Measurements from ENCODE around the gene SEZ6L. TPM values are rescaled to one million over a fixed set of nuclear protein-coding genes. Genes with fewer than 3 reads are reported as not detected.

The SEZ6L gene
- total RNA-seq, 1 experiment from 2014 or later, result 0.13 TPM

DNA sequence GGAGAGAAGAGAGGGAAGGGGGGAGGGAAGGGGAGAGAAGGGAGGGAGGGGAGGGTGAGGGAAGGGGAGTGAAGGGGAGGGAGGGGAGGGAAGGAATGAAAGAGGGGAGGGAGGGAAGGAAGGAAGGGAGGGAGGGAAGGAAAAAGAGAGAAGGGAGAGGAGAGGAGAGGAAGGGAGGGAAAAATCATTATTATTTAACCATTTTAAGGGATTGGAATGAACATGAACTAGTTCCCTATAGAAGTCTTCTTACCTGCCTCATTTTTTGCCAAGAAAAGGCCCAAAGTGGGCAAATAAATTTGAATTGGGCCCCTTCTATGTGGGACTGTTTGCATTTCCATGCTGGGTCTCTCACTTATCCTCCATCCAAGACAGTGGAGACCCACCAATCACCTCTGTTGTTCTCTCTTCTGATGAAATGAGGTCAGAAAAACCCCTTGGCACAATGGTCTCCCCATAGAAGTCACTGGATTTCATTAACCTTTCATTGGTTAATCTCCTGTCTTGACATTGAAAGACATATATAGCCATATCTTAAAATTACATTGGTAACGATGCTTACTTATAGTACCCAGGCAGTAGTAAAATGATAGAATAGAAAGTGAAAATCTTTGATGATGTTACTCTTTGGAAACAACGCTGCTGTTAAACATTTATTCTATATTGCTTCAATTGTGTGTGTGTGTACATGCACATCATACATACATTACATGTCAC lies 179.7 kb downstream of the SEZ6L start:
- Histone ChIP-seq H3K4me1 (ENCODE audit: insufficient read depth, low read length) (no peaks in the 10 kb centered on the region), H4K91ac (ENCODE audit: insufficient read length, low read depth, low read length) (no peak overlapping the region), H3T11ph (ENCODE audit: low read length) (no peak overlapping the region), H2BK120ac (ENCODE audit: low read depth, low read length, poor library complexity, severe bottlenecking) (no peak overlapping the region), H2BK5ac (ENCODE audit: insufficient read length, low read length) (no peak overlapping the region), H3K56ac (ENCODE audit: insufficient read length, low read depth, low read length) (no peak overlapping the region), H3K18ac (ENCODE audit: insufficient read length, low read depth, low read length) (no peak overlapping the region), H3K9me3 (ENCODE audit: control insufficient read depth, low read depth, low read length) (no peaks in the 10 kb centered on the region), H2AK5ac (ENCODE audit: insufficient read length, low read length) (no peak overlapping the region), H4K8ac (replicated peaks; ENCODE audit: insufficient read length, low read depth, low read length) (no peak overlapping the region), H4K5ac (ENCODE audit: insufficient read length, low read depth, low read length) (no peak overlapping the region), H3K79me1 (ENCODE audit: insufficient read depth, low read depth, low read length, poor library complexity, severe bottlenecking) (no peaks in the 10 kb centered on the region), H3K79me2 (ENCODE audit: insufficient read depth, low read length) (no peaks in the 10 kb centered on the region), H3K4ac (ENCODE audit: low read depth, low read length) (no peak overlapping the region), H3K4me2 (ENCODE audit: insufficient read depth, insufficient read length, low read length) (no peak overlapping the region), H2AFZ (ENCODE audit: low read length) (no peak overlapping the region), H4K20me1 (ENCODE audit: control insufficient read depth, insufficient read depth, insufficient read length) (no peaks in the 10 kb centered on the region), H3K27ac (ENCODE audit: insufficient read length, low read depth, low read length) (no peak overlapping the region), H2BK20ac (ENCODE audit: low read depth, low read length, poor library complexity, severe bottlenecking) (no peak overlapping the region), H3K9ac (ENCODE audit: extremely low read depth, insufficient read length, low read length) (no peak overlapping the region), H3K14ac (ENCODE audit: insufficient read depth, low read length) (no peak overlapping the region), H3K27me3 (ENCODE audit: insufficient read depth, low read length) (no peaks in the 10 kb centered on the region), H2BK12ac (ENCODE audit: insufficient read length, low read depth, low read length) (no peak overlapping the region), H3K23me2 (ENCODE audit: insufficient read length, low read depth, low read length, poor library complexity, severe bottlenecking) (no peaks in the 10 kb centered on the region), H2BK15ac (ENCODE audit: low read depth, low read length) (no peak overlapping the region), H3K23ac (ENCODE audit: insufficient read length, low read depth, low read length) (no peak overlapping the region)
- Mint-ChIP-seq H3K4me1 (no peaks in the 10 kb centered on the region), H3K9me3 (no peaks in the 10 kb centered on the region; a peak in 1 of 5 replicates), H3K27ac (no peak overlapping the region), H3K4me3 (no peak overlapping the region), H3K36me3 (ENCODE audit: insufficient read depth in 1 of 3, low read depth in 3 of 3) (no peaks in the 10 kb centered on the region; a peak in 1 of 7 replicates), H3K27me3 (ENCODE audit: low read depth) (peaks cover 27% of the 10 kb centered on the region)
- no peak for DNase-seq
- WGBS (ENCODE audit: extremely low coverage, insufficient read length, low lambda C conversion rate), result no CpG with 5 or more reads among the region's 2 CpGs
- TF ChIP-seq, protein P1, sequence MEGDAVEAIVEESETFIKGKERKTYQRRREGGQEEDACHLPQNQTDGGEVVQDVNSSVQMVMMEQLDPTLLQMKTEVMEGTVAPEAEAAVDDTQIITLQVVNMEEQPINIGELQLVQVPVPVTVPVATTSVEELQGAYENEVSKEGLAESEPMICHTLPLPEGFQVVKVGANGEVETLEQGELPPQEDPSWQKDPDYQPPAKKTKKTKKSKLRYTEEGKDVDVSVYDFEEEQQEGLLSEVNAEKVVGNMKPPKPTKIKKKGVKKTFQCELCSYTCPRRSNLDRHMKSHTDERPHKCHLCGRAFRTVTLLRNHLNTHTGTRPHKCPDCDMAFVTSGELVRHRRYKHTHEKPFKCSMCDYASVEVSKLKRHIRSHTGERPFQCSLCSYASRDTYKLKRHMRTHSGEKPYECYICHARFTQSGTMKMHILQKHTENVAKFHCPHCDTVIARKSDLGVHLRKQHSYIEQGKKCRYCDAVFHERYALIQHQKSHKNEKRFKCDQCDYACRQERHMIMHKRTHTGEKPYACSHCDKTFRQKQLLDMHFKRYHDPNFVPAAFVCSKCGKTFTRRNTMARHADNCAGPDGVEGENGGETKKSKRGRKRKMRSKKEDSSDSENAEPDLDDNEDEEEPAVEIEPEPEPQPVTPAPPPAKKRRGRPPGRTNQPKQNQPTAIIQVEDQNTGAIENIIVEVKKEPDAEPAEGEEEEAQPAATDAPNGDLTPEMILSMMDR (conservative IDR thresholded peaks at IDR 0.05), result no peak
